ENCODE data around the gene UBL4A. TPM values are rescaled to one million over a fixed set of nuclear protein-coding genes. Genes with fewer than 3 reads are reported as not detected.
A peak's percentile ranks its signal among the peaks of the same experiment; 100 is the strongest.

UBL4A gene
- total and polyA plus RNA-seq, 9 of the 15 experiments (the other 6 are each of a cell fraction or from before 2014, with no cell fraction given) = 15.2 to 140 (median 100) TPM

- TF ChIP-seq MNT (conservative IDR thresholded peaks at IDR 0.05) (peak; percentile 44 to 48; a peak in 2 of 4 replicates), PCBP1 (IDR thresholded peaks at IDR 0.05; ENCODE audit: low read depth, low read length, poor library complexity, severe bottlenecking) (peak; percentile 31), PKNOX1 (IDR thresholded peaks at IDR 0.05) (peak; percentile 75), ZNF644 (tag; IDR thresholded peaks at IDR 0.05; ENCODE audit: low read depth) (no peak), PRPF4 (IDR thresholded peaks at IDR 0.05; ENCODE audit: insufficient read depth, low read depth, low read length, poor library complexity, severe bottlenecking) (no peak), HDAC2 (IDR thresholded peaks at IDR 0.05) (0 out of 2 replicates have a peak, but pooled peaks have one; percentile 47), CREM (IDR thresholded peaks at IDR 0.05; ENCODE audit: low read depth) (peak; percentile 95), CUX1 (CRISPR knock-in tag; IDR thresholded peaks at IDR 0.05) (no peak), CCNT2 (IDR thresholded peaks at IDR 0.05; ENCODE audit: borderline replicate concordance, extremely low read depth, insufficient read length, low read depth, low read length) (peak; percentile 46), SMARCE1 (IDR thresholded peaks at IDR 0.05) (no peak), ZNF146 (CRISPR knock-in tag; IDR thresholded peaks at IDR 0.05; ENCODE audit: unreplicated experiment) (no peak), TBP (optimal IDR thresholded peaks at IDR 0.05; ENCODE audit: low read depth, low read length) (peak; percentile 81), ZNF41 (CRISPR knock-in tag; conservative IDR thresholded peaks at IDR 0.05) (no peak), NFE2L1 (tag; IDR thresholded peaks at IDR 0.05; ENCODE audit: borderline replicate concordance, low read depth) (no peak), NONO (IDR thresholded peaks at IDR 0.05; ENCODE audit: low read depth in 2 of 2, low read length in 1 of 2) (peak; percentile 90), C11orf30 (IDR thresholded peaks at IDR 0.05; ENCODE audit: low read depth) (peak; percentile 48; the same call in 1 of the 2 replicates), CHD4 (IDR thresholded peaks at IDR 0.05; ENCODE audit: insufficient read depth, insufficient replicate concordance, low read depth, low read length, poor library complexity, severe bottlenecking) (no peak), RBM17 (IDR thresholded peaks at IDR 0.05; ENCODE audit: borderline replicate concordance, low read depth, low read length) (no peak)
- TF ChIP-seq, protein P1, sequence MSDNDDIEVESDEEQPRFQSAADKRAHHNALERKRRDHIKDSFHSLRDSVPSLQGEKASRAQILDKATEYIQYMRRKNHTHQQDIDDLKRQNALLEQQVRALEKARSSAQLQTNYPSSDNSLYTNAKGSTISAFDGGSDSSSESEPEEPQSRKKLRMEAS (CRISPR knock-in tag; IDR thresholded peaks at IDR 0.05) = no peak
Measured at GRCh38 chrX:154490414-154491083, 4.1 kb upstream of the UBL4A start, which contains the start of gene SLC10A3 (continued).
